Esophagus muscularis mucosa (tissue), 4 donors: ENCODE measurements around the gene PFDN2. TPM values are rescaled to one million over a fixed set of nuclear protein-coding genes. Genes with fewer than 3 reads are reported as not detected.

Experiments
- DNase-seq: peaks from one replicate; pipeline ENCODE4 v3.0.0-alpha.2; 2017; ENCODE audit errors: extremely low spot score
- H3K27ac ChIP-seq, 4 donors: fragments of 200-600 bp; sonication (generic); replicated peaks in 1 of 4; 1 replicate in 3 of 4; 2 replicates in 1 of 4; pipeline ENCODE4 v1.5.1; 2016 to 2019; ENCODE audit warnings: mild to moderate bottlenecking in 1 of 4
- H3K27me3 ChIP-seq, 4 donors: fragments of 200-600 bp; sonication (generic); one replicate each; pipeline versions ENCODE4 v1.5.1 to v1.6.0; 2016 to 2019
- H3K36me3 ChIP-seq, 4 donors: fragments of 200-600 bp; sonication (generic); one replicate each; pipeline ENCODE4 v1.5.1; 2016 to 2019
- H3K4me1 ChIP-seq, 4 donors: fragments of 200-600 bp; sonication (generic); one replicate each; pipeline ENCODE4 v1.5.1; 2016 to 2019
- H3K4me3 ChIP-seq, 4 donors: fragments of 200-600 bp; sonication (generic); 1 replicate in 2 of 4; 2 replicates in 2 of 4; pipeline ENCODE4 v1.5.1; 2016 to 2019; ENCODE audit warnings: mild to moderate bottlenecking in 4 of 4, moderate library complexity in 1 of 4
- H3K9me3 ChIP-seq, 4 donors: fragments of 200-600 bp; sonication (generic); 1 replicate in 3 of 4; 2 replicates in 1 of 4; pipeline ENCODE4 v1.5.1; 2016 to 2019
- EP300 ChIP-seq: sonication (generic); formaldehyde crosslinking; IDR thresholded peaks from one replicate; pipeline ENCODE4 v1.6.1; 2017; ENCODE audit warnings: antibody characterized with exemption
- POLR2A ChIP-seq: fragments of 450-650 bp; IDR thresholded peaks from one replicate; pipeline ENCODE4 v1.6.1; 2017; ENCODE audit warnings: antibody characterized with exemption, moderate library complexity, mild to moderate bottlenecking, low read depth
- POLR2AphosphoS5 ChIP-seq, 2 donors: sonication (generic); formaldehyde crosslinking; IDR thresholded peaks; one replicate each; pipeline ENCODE4 v1.6.1; 2017; ENCODE audit warnings: antibody characterized with exemption in 2 of 2
- WGBS: methylation state at CpG from one replicate; pipeline ENCODE4 v1.1.5; 2018; 5-methylcytosine and 5-hydroxymethylcytosine counted together
- intact Hi-C: fragments of 100-400 bp; cut with DNase I; formaldehyde crosslinking; loops from one replicate; pipeline ENCODE4 v1.15.1; 2023
- total RNA-seq, 4 donors: library from RNA; depleted of rRNA; stranded (reverse); fragments of >200 nt; gene quantifications; one replicate each; pipeline versions ENCODE4 v1.1.0 to v1.2.1, GENCODE V29; 2016
- TF ChIP-seq, protein P1 (sequence below), 3 experiments: fragments of 200-600 bp in 2 of 3; fragments of 450-650 bp in 1 of 3; sonication (generic) in 2 of 3; IDR thresholded peaks; one replicate each; pipeline ENCODE4 v1.5.1; 2017 to 2019; ENCODE audit warnings: antibody characterized with exemption in 3 of 3, mild to moderate bottlenecking in 2 of 3, moderate library complexity in 1 of 3

The PFDN2 gene
- total RNA-seq, 4 donors from 2014 or later, result 19.5 to 52.0 (median 40.5) TPM

- intact Hi-C loops, result loop anchor here (2.0 kb wide), 1 partner anchor 22 kb away; no protein-coding TSS in a partner anchor
- no peaks in the 10 kb centered on the region for H3K27me3 ChIP-seq
- peak overlapping the region; percentile 72 to 84 (median 81) for H3K4me3 ChIP-seq
- no peaks in the 10 kb centered on the region for H3K9me3 ChIP-seq
- no peak for DNase-seq
- H3K36me3 ChIP-seq, result peaks cover 5 to 24% (median 12%) of the 10 kb centered on the region in 4 donors
- TF ChIP-seq POLR2AphosphoS5 (IDR thresholded peaks at IDR 0.05) (no peak), POLR2A (no peak), EP300 (no peak)
- TF ChIP-seq, protein P1, sequence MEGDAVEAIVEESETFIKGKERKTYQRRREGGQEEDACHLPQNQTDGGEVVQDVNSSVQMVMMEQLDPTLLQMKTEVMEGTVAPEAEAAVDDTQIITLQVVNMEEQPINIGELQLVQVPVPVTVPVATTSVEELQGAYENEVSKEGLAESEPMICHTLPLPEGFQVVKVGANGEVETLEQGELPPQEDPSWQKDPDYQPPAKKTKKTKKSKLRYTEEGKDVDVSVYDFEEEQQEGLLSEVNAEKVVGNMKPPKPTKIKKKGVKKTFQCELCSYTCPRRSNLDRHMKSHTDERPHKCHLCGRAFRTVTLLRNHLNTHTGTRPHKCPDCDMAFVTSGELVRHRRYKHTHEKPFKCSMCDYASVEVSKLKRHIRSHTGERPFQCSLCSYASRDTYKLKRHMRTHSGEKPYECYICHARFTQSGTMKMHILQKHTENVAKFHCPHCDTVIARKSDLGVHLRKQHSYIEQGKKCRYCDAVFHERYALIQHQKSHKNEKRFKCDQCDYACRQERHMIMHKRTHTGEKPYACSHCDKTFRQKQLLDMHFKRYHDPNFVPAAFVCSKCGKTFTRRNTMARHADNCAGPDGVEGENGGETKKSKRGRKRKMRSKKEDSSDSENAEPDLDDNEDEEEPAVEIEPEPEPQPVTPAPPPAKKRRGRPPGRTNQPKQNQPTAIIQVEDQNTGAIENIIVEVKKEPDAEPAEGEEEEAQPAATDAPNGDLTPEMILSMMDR (IDR thresholded peaks at IDR 0.05), result no peak
- 5% methylated on average over 11 of the region's 11 CpGs for WGBS
- peak overlapping the region; percentile 93 to 96 (median 96) for H3K27ac ChIP-seq
- H3K4me1 ChIP-seq, result peaks cover 31 to 61% (median 54%) of the 10 kb centered on the region in 4 donors
Measured at GRCh38 chr1:161133220-161133740, 15.4 kb upstream of the PFDN2 start.

DNA sequence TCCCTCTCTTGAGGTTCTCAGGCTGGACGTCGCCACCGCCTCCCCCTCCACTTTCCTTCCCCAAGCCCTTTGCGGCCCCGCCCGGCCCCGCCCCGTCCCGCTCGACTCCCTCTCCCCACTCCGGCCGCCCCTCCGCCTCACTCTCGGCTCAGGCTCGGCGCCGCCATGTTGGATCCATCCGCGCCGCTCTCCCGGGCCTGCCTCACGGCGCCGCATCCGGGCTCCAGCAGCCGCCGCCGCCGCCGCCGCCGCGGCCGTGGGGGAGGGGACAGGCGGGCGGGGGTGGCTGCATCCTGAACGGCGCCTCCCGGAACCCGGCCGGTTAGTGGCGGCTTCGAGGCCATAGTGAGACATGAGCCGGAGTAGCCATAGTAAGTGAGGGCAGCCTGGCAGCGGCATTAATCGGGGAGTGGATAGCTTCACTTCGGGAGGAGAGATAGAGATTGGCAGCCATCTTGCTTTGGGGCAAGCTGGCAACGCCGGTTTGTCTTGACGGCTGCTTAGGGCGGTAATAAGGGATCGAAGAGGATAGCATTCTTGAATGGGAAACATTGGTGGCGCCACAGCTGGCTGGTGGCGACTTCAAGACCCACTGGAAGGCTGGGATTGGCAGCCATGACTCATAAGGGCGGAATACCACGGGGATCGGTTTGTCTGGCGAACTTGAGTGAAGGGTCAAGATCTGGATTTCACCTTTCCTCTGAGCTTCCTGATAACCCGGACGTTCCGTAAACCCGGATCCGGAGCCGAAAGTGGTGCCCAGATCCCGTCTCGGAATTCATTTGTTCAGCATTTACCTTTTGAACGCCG, 14.8 kb upstream of the PFDN2 start, which contains the start of gene DEDD:
TSS of gene DEDD (minus strand) at position 258 of the 810 bp plus-strand sequence. CDS start 8,205 bp downstream, outside the sequence.
- peak within 1 kb of the TSS; percentile 93 to 96 (median 96) for H3K27ac ChIP-seq
- peak; percentile 99 for DNase-seq
- peak; percentile 56 to 62 for TF ChIP-seq POLR2AphosphoS5 (IDR thresholded peaks at IDR 0.05)
- TF ChIP-seq POLR2A, result peak; percentile 41
- TF ChIP-seq, protein P1 (IDR thresholded peaks at IDR 0.05), result no peak
- peak; percentile 69 for TF ChIP-seq EP300
- intact Hi-C loops, result loop anchor here (2.0 kb wide), 1 partner anchor 22 kb away; no protein-coding TSS in a partner anchor
- H3K4me3 ChIP-seq, result peak within 1 kb of the TSS; percentile 72 to 84 (median 81)
- 1% methylated on average over 29 of the region's 68 CpGs for WGBS
- no peaks in the 10 kb centered on the region for H3K27me3 ChIP-seq
- H3K4me1 ChIP-seq, result peaks cover 31 to 61% (median 61%) of the 10 kb centered on the region in 4 donors
- H3K36me3 ChIP-seq, result peaks cover 11 to 31% (median 19%) of the 10 kb centered on the region in 4 donors
- no peaks in the 10 kb centered on the region for H3K9me3 ChIP-seq

GRCh38 chr1:161131523-161132409, 13.9 kb upstream of the PFDN2 start:
- Histone ChIP-seq H3K4me1 (peaks cover 38 to 68% (median 68%) of the 10 kb centered on the region in 4 donors), H3K27ac (peak overlapping the region; percentile 93 to 96 (median 96)), H3K4me3 (peak overlapping the region; percentile 72 to 84 (median 81)), H3K9me3 (no peaks in the 10 kb centered on the region), H3K36me3 (peaks cover 13 to 39% (median 24%) of the 10 kb centered on the region in 4 donors), H3K27me3 (no peaks in the 10 kb centered on the region)
- 2% methylated on average over 22 of the region's 22 CpGs for WGBS
- TF ChIP-seq EP300 (no peak), POLR2A (no peak), POLR2AphosphoS5 (IDR thresholded peaks at IDR 0.05) (peak in 1 of 2 donors; percentile 10)
- TF ChIP-seq, protein P1 (IDR thresholded peaks at IDR 0.05), result no peak
- intact Hi-C loops, result loop anchor here (2.0 kb wide), 1 partner anchor 23 kb away; no protein-coding TSS in a partner anchor
- DNase-seq, result no peak

DNA sequence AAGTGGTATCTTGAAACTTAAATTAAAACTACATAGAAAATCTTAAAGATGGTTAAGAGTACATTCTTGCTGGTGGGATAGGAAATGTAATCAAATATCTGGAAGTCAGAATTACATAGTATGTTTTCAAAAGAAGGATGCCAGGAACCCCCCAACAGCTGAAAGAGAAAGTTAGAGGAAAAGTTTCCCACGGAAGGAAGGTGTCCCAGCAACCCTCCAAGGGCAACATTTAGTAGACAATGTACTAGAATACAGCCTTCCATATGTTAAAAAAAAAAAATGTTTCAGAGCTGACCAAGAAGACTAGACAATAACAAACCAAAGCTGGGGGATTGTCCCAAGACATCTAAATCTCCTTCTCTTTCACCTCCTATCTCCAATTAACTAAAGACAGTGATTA, 12.4 kb upstream of the PFDN2 start:
- 36% methylated on average over 1 of the region's 1 CpG for WGBS
- intact Hi-C loops, result no loop called here

More for the DNA sequence above, 12.4 kb upstream of the PFDN2 start:
- peaks cover 38 to 76% (median 72%) of the 10 kb centered on the region in 4 donors for H3K4me1 ChIP-seq
- peaks cover 21 to 53% (median 30%) of the 10 kb centered on the region in 4 donors for H3K36me3 ChIP-seq
- H3K27me3 ChIP-seq, result no peaks in the 10 kb centered on the region
- TF ChIP-seq POLR2A, result no peak
- TF ChIP-seq, protein P1 (IDR thresholded peaks at IDR 0.05), result no peak
- TF ChIP-seq POLR2AphosphoS5 (IDR thresholded peaks at IDR 0.05), result no peak
- no peak for TF ChIP-seq EP300
- DNase-seq, result no peak
- peak overlapping the region in 1 of 4 donors; percentile 96 for H3K27ac ChIP-seq
- H3K4me3 ChIP-seq, result no peak overlapping the region
- H3K9me3 ChIP-seq, result no peaks in the 10 kb centered on the region
